GM12878 (cell line): ENCODE measurements around the gene SMPD1. TPM values are rescaled to one million over a fixed set of nuclear protein-coding genes. Genes with fewer than 3 reads are reported as not detected.
A peak's percentile ranks its signal among the peaks of the same experiment; 100 is the strongest.

Source experiments
- ASH2L ChIP-seq: fragments of 300-600, 200-600 bp; sonication (generic); IDR thresholded peaks from 2 replicates; pipeline ENCODE4 v1.6.1; 2017; ENCODE audit warnings: low read depth, mild to moderate bottlenecking, borderline replicate concordance
- ATF7 ChIP-seq: fragments of 450-650 bp; IDR thresholded peaks from 2 replicates; pipeline ENCODE4 v1.6.1; 2016; ENCODE audit warnings: low read depth, mild to moderate bottlenecking
- ELK1 ChIP-seq: IDR thresholded peaks from 2 replicates; pipeline ENCODE4 v1.6.1; 2012; ENCODE audit warnings: low read depth, low read length, improper control_type of control experiment
- ESRRA ChIP-seq: IDR thresholded peaks from 2 replicates; pipeline ENCODE4 v1.6.1; 2012; ENCODE audit warnings: mild to moderate bottlenecking, low read length, improper control_type of control experiment
- GATAD2B ChIP-seq: fragments of 450-650 bp; conservative IDR thresholded peaks from 2 replicates; pipeline ENCODE4 v1.6.1; 2017; ENCODE audit warnings: low read depth, mild to moderate bottlenecking, moderate library complexity
- HCFC1 ChIP-seq: fragments of 150-350 bp; IDR thresholded peaks from 2 replicates; pipeline ENCODE4 v1.6.1; 2014; ENCODE audit warnings: low read length
- HDGF ChIP-seq: fragments of 450-650 bp; IDR thresholded peaks from 2 replicates; pipeline ENCODE4 v1.6.1; 2016; ENCODE audit warnings: antibody characterized with exemption
- IKZF1 ChIP-seq: fragments of 450-650 bp; conservative IDR thresholded peaks from 2 replicates; pipeline ENCODE4 v1.6.1; 2017; ENCODE audit warnings: antibody characterized with exemption, mild to moderate bottlenecking
- MAX ChIP-seq: IDR thresholded peaks from 2 replicates; pipeline ENCODE4 v1.6.1; 2012; ENCODE audit warnings: low read depth, low read length, improper control_type of control experiment
- NFXL1 ChIP-seq: fragments of 450-650 bp; IDR thresholded peaks from 2 replicates; pipeline ENCODE4 v1.6.1; 2017; ENCODE audit warnings: antibody characterized with exemption, mild to moderate bottlenecking, borderline replicate concordance
- POLR2A ChIP-seq: IDR thresholded peaks from 2 replicates; pipeline ENCODE4 v1.6.1; 2011; ENCODE audit warnings: low read depth, mild to moderate bottlenecking, low read length
- SMAD1 ChIP-seq: fragments of 450-650 bp; IDR thresholded peaks from 2 replicates; pipeline ENCODE4 v1.6.1; 2018; ENCODE audit warnings: mild to moderate bottlenecking, low read depth; ENCODE audit not compliant: partially characterized antibody
- STAT1 ChIP-seq: fragments of 450-650 bp; conservative IDR thresholded peaks from 2 replicates; pipeline ENCODE4 v1.6.1; 2014; ENCODE audit warnings: antibody characterized with exemption, mild to moderate bottlenecking
- TBL1XR1 ChIP-seq: IDR thresholded peaks from 2 replicates; pipeline ENCODE4 v1.6.1; 2012; ENCODE audit warnings: low read depth, low read length, improper control_type of control experiment
- USF1 ChIP-seq: IDR thresholded peaks from 2 replicates; pipeline ENCODE4 v1.6.1; 2011; ENCODE audit warnings: borderline replicate concordance, low read depth, mild to moderate bottlenecking, moderate library complexity, mixed read lengths, low read length; ENCODE audit not compliant: insufficient read depth; ENCODE audit errors: extremely low read length
- USF2 ChIP-seq: IDR thresholded peaks from 2 replicates; pipeline ENCODE4 v1.6.1; 2011; ENCODE audit warnings: low read depth, low read length, improper control_type of control experiment, borderline replicate concordance
- WRNIP1 ChIP-seq: IDR thresholded peaks from 2 replicates; pipeline ENCODE4 v1.6.1; 2011; ENCODE audit warnings: low read depth, low read length, improper control_type of control experiment, borderline replicate concordance
- ZNF622 ChIP-seq: fragments of 450-650 bp; IDR thresholded peaks from 2 replicates; pipeline ENCODE4 v1.6.1; 2017; ENCODE audit warnings: mild to moderate bottlenecking, inconsistent platforms
- polyA plus RNA-seq, 11 experiments: library from polyadenylated mRNA; depleted of rRNA in 4 of 11; unstranded in 6 of 11; stranded (reverse) in 5 of 11; fragments of >200 nt; fragmentation: Nextera tagmentation in 4 of 11; fragmentation: Illumina TruSeq in 1 of 11; extraction: Ambion mirVana in 4 of 11; extraction: Trizol in 1 of 11; gene quantifications; 1 replicate in 1 of 11; 2 replicates in 10 of 11; pipeline versions ENCODE4 v1.2.1 to v1.2.3, GENCODE V29; 2011 to 2016; ENCODE audit warnings: inconsistent platforms in 2 of 11, missing spikeins in 2 of 11, low read depth in 1 of 11
- total RNA-seq, 4 experiments: library from RNA; depleted of rRNA in 3 of 4; stranded (reverse); fragments of >200 nt in 3 of 4; fragmentation: Illumina TruSeq in 1 of 4; extraction: Trizol in 1 of 4; gene quantifications; 2 replicates each; pipeline versions ENCODE4 v1.2.1 to v1.2.3, GENCODE V29; 2013 to 2021
- TF ChIP-seq, protein P1 (sequence below): fragments of 450-650 bp; IDR thresholded peaks from 2 replicates; pipeline ENCODE4 v1.6.1; 2014; ENCODE audit warnings: mild to moderate bottlenecking
- TF ChIP-seq, protein P2 (sequence below): fragments of 150-350 bp; IDR thresholded peaks from 2 replicates; pipeline ENCODE4 v1.6.1; 2016; ENCODE audit warnings: low read depth, low read length

SMPD1 gene
- total and polyA plus RNA-seq, 10 of the 15 experiments (the other 5 are each of a cell fraction or from before 2014, with no cell fraction given): 1.4 to 13.7 (median 6.2) TPM

DNA sequence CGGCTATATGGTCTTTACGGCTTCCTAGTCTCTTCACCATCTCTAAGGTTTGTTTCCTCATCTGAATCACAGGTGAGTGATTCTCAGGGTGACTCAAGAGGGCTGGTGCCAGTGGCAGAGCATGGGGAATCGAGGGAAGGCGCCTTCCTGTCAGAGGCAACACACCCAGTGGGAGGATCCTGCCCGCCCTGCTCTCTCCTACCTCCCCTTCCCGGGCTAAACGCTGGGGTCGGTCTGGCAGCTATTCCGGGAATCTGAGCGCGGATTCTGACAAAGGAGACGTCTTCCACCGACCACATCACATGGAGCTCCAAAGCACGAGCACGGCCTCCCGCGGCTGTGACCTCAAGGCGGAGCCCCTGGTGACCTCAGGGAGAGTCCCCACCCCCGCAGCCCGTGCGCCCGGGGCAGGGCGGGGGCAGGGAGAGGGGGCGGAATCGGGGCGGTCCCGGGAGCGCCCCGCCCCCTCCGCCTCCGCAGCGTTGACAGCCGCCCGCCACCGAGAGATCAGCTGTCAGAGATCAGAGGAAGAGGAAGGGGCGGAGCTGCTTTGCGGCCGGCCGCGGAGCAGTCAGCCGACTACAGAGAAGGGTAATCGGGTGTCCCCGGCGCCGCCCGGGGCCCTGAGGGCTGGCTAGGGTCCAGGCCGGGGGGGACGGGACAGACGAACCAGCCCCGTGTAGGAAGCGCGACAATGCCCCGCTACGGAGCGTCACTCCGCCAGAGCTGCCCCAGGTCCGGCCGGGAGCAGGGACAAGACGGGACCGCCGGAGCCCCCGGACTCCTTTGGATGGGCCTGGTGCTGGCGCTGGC, at the start of gene SMPD1 (continued):
- TF ChIP-seq, protein P1, sequence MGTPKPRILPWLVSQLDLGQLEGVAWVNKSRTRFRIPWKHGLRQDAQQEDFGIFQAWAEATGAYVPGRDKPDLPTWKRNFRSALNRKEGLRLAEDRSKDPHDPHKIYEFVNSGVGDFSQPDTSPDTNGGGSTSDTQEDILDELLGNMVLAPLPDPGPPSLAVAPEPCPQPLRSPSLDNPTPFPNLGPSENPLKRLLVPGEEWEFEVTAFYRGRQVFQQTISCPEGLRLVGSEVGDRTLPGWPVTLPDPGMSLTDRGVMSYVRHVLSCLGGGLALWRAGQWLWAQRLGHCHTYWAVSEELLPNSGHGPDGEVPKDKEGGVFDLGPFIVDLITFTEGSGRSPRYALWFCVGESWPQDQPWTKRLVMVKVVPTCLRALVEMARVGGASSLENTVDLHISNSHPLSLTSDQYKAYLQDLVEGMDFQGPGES: 0 out of 2 replicates have a peak, but pooled peaks have one; percentile 37
- TF ChIP-seq WRNIP1 (no peak), USF1 (peak; percentile 29), SMAD1 (no peak), USF2 (no peak), MAX (peak; percentile 77), ELK1 (no peak), POLR2A (peak; percentile 88), ESRRA (peak; percentile 72; the same call in 1 of the 2 replicates), HCFC1 (peak; percentile 23; the same call in 1 of the 2 replicates), HDGF (no peak; the same call in 1 of the 2 replicates), GATAD2B (peak; percentile 57; the same call in 1 of the 2 replicates), ATF7 (peak; percentile 84), STAT1 (no peak), NFXL1 (no peak), ZNF622 (no peak), TBL1XR1 (peak; percentile 86), IKZF1 (peak; percentile 89), ASH2L (0 out of 2 replicates have a peak, but pooled peaks have one; percentile 11)
- TF ChIP-seq, protein P2, sequence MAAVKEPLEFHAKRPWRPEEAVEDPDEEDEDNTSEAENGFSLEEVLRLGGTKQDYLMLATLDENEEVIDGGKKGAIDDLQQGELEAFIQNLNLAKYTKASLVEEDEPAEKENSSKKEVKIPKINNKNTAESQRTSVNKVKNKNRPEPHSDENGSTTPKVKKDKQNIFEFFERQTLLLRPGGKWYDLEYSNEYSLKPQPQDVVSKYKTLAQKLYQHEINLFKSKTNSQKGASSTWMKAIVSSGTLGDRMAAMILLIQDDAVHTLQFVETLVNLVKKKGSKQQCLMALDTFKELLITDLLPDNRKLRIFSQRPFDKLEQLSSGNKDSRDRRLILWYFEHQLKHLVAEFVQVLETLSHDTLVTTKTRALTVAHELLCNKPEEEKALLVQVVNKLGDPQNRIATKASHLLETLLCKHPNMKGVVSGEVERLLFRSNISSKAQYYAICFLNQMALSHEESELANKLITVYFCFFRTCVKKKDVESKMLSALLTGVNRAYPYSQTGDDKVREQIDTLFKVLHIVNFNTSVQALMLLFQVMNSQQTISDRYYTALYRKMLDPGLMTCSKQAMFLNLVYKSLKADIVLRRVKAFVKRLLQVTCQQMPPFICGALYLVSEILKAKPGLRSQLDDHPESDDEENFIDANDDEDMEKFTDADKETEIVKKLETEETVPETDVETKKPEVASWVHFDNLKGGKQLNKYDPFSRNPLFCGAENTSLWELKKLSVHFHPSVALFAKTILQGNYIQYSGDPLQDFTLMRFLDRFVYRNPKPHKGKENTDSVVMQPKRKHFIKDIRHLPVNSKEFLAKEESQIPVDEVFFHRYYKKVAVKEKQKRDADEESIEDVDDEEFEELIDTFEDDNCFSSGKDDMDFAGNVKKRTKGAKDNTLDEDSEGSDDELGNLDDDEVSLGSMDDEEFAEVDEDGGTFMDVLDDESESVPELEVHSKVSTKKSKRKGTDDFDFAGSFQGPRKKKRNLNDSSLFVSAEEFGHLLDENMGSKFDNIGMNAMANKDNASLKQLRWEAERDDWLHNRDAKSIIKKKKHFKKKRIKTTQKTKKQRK: no peak
